H1 (cell line): ENCODE data around the gene SLX4.

ENCODE experiments used
- CBX5 ChIP-seq: fragments of 300-800, 300-1000 bp; sonication (generic); IDR thresholded peaks from 2 replicates; pipeline ENCODE4 v1.7.1; 2016; ENCODE audit warnings: antibody characterized with exemption, low read length, low read depth
- TEAD4 ChIP-seq: IDR thresholded peaks from 2 replicates; pipeline ENCODE4 v1.6.1; 2012; ENCODE audit warnings: low read depth, low read length, inconsistent platforms, mixed read lengths
- YY1 ChIP-seq: IDR thresholded peaks from 2 replicates; pipeline ENCODE4 v1.6.1; 2011; ENCODE audit warnings: low read depth, mild to moderate bottlenecking, low read length
- TF ChIP-seq, protein P1 (sequence below), 3 experiments: IDR thresholded peaks; 1 replicate in 2 of 3; 2 replicates in 1 of 3; pipeline versions ENCODE4 v1.5.1 to v1.6.1; 2011; ENCODE audit warnings: low read length in 3 of 3, mild to moderate bottlenecking in 3 of 3, inconsistent platforms in 2 of 3, low read depth in 1 of 3, moderate library complexity in 1 of 3; ENCODE audit not compliant: insufficient read depth in 1 of 3; ENCODE audit errors: control extremely low read depth in 1 of 3
- TF ChIP-seq, protein P2 (sequence below): IDR thresholded peaks from 2 replicates; pipeline ENCODE4 v1.6.1; 2011; ENCODE audit warnings: low read length, improper control_type of control experiment

GRCh38 chr16:3646348-3646920 is 35.0 kb upstream of the SLX4 start:
- no peak for TF ChIP-seq CBX5
- TF ChIP-seq, protein P1, sequence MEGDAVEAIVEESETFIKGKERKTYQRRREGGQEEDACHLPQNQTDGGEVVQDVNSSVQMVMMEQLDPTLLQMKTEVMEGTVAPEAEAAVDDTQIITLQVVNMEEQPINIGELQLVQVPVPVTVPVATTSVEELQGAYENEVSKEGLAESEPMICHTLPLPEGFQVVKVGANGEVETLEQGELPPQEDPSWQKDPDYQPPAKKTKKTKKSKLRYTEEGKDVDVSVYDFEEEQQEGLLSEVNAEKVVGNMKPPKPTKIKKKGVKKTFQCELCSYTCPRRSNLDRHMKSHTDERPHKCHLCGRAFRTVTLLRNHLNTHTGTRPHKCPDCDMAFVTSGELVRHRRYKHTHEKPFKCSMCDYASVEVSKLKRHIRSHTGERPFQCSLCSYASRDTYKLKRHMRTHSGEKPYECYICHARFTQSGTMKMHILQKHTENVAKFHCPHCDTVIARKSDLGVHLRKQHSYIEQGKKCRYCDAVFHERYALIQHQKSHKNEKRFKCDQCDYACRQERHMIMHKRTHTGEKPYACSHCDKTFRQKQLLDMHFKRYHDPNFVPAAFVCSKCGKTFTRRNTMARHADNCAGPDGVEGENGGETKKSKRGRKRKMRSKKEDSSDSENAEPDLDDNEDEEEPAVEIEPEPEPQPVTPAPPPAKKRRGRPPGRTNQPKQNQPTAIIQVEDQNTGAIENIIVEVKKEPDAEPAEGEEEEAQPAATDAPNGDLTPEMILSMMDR (IDR thresholded peaks at IDR 0.05; ENCODE audit: control extremely low read depth in 1 of 3, insufficient read depth in 1 of 3, low read depth in 1 of 3, low read length in 3 of 3): no peak
- no peak for TF ChIP-seq TEAD4
- TF ChIP-seq YY1: no peak
- TF ChIP-seq, protein P2, sequence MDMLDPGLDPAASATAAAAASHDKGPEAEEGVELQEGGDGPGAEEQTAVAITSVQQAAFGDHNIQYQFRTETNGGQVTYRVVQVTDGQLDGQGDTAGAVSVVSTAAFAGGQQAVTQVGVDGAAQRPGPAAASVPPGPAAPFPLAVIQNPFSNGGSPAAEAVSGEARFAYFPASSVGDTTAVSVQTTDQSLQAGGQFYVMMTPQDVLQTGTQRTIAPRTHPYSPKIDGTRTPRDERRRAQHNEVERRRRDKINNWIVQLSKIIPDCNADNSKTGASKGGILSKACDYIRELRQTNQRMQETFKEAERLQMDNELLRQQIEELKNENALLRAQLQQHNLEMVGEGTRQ: no peak
